Smooth muscle cell (in vitro differentiated cells): ENCODE results near the gene TMEM250. TPM values are rescaled to one million over a fixed set of nuclear protein-coding genes. Genes with fewer than 3 reads are reported as not detected.

Experiments used
- DNase-seq: peaks from one replicate; lab custom pipeline; 2025; ENCODE audit not compliant: unreplicated experiment; lab: John Stamatoyannopoulos, UW
- H2AFZ ChIP-seq: fragments of 200-600 bp; sonication (generic); 2 replicates; pipeline ENCODE4 v1.6.0; 2016; ENCODE audit warnings: antibody characterized with exemption, low read depth, mild to moderate bottlenecking
- H3F3A ChIP-seq: fragments of 200-600 bp; sonication (generic); 2 replicates; pipeline ENCODE4 v1.6.0; 2017; ENCODE audit warnings: antibody characterized with exemption, low read depth
- H3K27ac ChIP-seq: fragments of 200-600 bp; sonication (generic); 2 replicates; pipeline ENCODE4 v1.5.1; 2016; ENCODE audit warnings: low read depth, mild to moderate bottlenecking
- H3K27me3 ChIP-seq: fragments of 200-600 bp; sonication (generic); 2 replicates; pipeline ENCODE4 v1.6.1; 2016; ENCODE audit warnings: low read depth, mild to moderate bottlenecking
- H3K36me3 ChIP-seq: fragments of 200-600 bp; sonication (generic); 2 replicates; pipeline ENCODE4 v1.5.1; 2016; ENCODE audit warnings: low read depth
- H3K4me1 ChIP-seq: fragments of 200-600 bp; sonication (generic); 2 replicates; pipeline ENCODE4 v1.5.1; 2016; ENCODE audit warnings: low read depth
- H3K4me2 ChIP-seq: fragments of 200-600 bp; sonication (generic); 2 replicates; pipeline ENCODE4 v1.6.0; 2016; ENCODE audit warnings: mild to moderate bottlenecking
- H3K4me3 ChIP-seq: fragments of 200-600 bp; sonication (generic); 2 replicates; pipeline ENCODE4 v1.5.1; 2016; ENCODE audit warnings: mild to moderate bottlenecking
- H3K79me2 ChIP-seq: fragments of 200-600 bp; sonication (generic); 2 replicates; pipeline ENCODE4 v1.6.0; 2016; ENCODE audit warnings: low read depth, mild to moderate bottlenecking
- H3K9ac ChIP-seq: fragments of 200-600 bp; sonication (generic); 2 replicates; pipeline ENCODE4 v1.6.0; 2016; ENCODE audit warnings: low read depth
- H3K9me3 ChIP-seq: fragments of 200-600 bp; sonication (generic); replicated peaks from 2 replicates; pipeline ENCODE4 v1.5.1; 2016; ENCODE audit warnings: low read depth
- H4K20me1 ChIP-seq: fragments of 200-600 bp; sonication (generic); 2 replicates; pipeline ENCODE4 v1.6.0; 2016; ENCODE audit warnings: low read depth
- CTCF ChIP-seq: fragments of 200-600 bp; sonication (generic); IDR thresholded peaks from 2 replicates; pipeline ENCODE4 v1.5.1; 2017; ENCODE audit warnings: borderline replicate concordance, mild to moderate bottlenecking, antibody characterized with exemption; ENCODE audit not compliant: insufficient read depth, poor library complexity, severe bottlenecking
- WGBS: methylation state at CpG from one replicate; pipeline ENCODE4 v1.1.7; 2016; ENCODE audit warnings: low lambda C conversion rate; 5-methylcytosine and 5-hydroxymethylcytosine counted together
- polyA plus RNA-seq: library from polyadenylated mRNA; unstranded; fragments of >200 nt; fragmentation: Nextera tagmentation; extraction: Ambion mirVana; gene quantifications from 2 replicates; pipeline ENCODE4 v1.2.1, GENCODE V29; 2016
- total RNA-seq: library from RNA; depleted of rRNA; stranded (reverse); fragments of >200 nt; gene quantifications from 2 replicates; pipeline ENCODE4 v1.2.3, GENCODE V29; 2014

The TMEM250 gene
- total and polyA plus RNA-seq, 2 experiments from 2014 or later = 26.7 to 38.2 TPM

- Histone ChIP-seq H2AFZ (no peak overlapping the region), H3K27ac (no peak overlapping the region), H3K27me3 (no peaks in the 10 kb centered on the region), H3K9ac (no peak overlapping the region), H3K36me3 (no peaks in the 10 kb centered on the region), H3K4me1 (no peaks in the 10 kb centered on the region), H3F3A (no peaks in the 10 kb centered on the region), H3K9me3 (no peaks in the 10 kb centered on the region), H4K20me1 (peaks cover 100% of the 10 kb centered on the region), H3K4me3 (no peak overlapping the region), H3K4me2 (no peak overlapping the region), H3K79me2 (peaks cover 98% of the 10 kb centered on the region)
- TF ChIP-seq CTCF = no peak
- 95% methylated on average over 24 of the region's 24 CpGs for whole genome bisulfite sequencing
- no peak for DNase-seq
These were observed 36.7 kb downstream of the TMEM250 start for GRCh38 chr9:136081826-136082495.

GRCh38 chr9:136081113-136081825 lies 37.4 kb downstream of the TMEM250 start:
- WGBS = 84% methylated on average over 26 of the region's 27 CpGs
- H2AFZ ChIP-seq = no peak overlapping the region
- peaks cover 98% of the 10 kb centered on the region for H4K20me1 ChIP-seq
- H3K4me3 ChIP-seq = no peak overlapping the region
- H3K27ac ChIP-seq = no peak overlapping the region
- H3K36me3 ChIP-seq = no peaks in the 10 kb centered on the region
- no peaks in the 10 kb centered on the region for H3F3A ChIP-seq
- no peak overlapping the region for H3K4me2 ChIP-seq
- no peak for TF ChIP-seq CTCF
- H3K79me2 ChIP-seq = peaks cover 98% of the 10 kb centered on the region
- no peak for DNase-seq
- H3K4me1 ChIP-seq = no peaks in the 10 kb centered on the region
- no peak overlapping the region for H3K9ac ChIP-seq
- H3K9me3 ChIP-seq = no peaks in the 10 kb centered on the region
- H3K27me3 ChIP-seq = no peaks in the 10 kb centered on the region

- Histone ChIP-seq H4K20me1 (peaks cover 98% of the 10 kb centered on the region), H3K4me2 (no peak overlapping the region), H3K9me3 (no peaks in the 10 kb centered on the region), H3K36me3 (no peaks in the 10 kb centered on the region), H3F3A (no peaks in the 10 kb centered on the region), H2AFZ (no peak overlapping the region), H3K79me2 (peaks cover 96% of the 10 kb centered on the region), H3K27me3 (no peaks in the 10 kb centered on the region), H3K9ac (no peak overlapping the region), H3K27ac (no peak overlapping the region), H3K4me1 (no peaks in the 10 kb centered on the region), H3K4me3 (no peak overlapping the region)
- DNase-seq = no peak
- 92% methylated on average over 23 of the region's 23 CpGs for WGBS
- TF ChIP-seq CTCF = no peak
These were observed 38.0 kb downstream of the TMEM250 start for GRCh38 chr9:136080716-136081112.

GRCh38 chr9:136079916-136080246 lies 38.8 kb downstream of the TMEM250 start:
- Histone ChIP-seq H3K4me2 (no peak overlapping the region), H3K9me3 (no peaks in the 10 kb centered on the region), H3K36me3 (no peaks in the 10 kb centered on the region), H3K27me3 (no peaks in the 10 kb centered on the region), H3F3A (no peaks in the 10 kb centered on the region), H3K4me1 (no peaks in the 10 kb centered on the region), H4K20me1 (peaks cover 98% of the 10 kb centered on the region), H3K9ac (no peak overlapping the region), H2AFZ (no peak overlapping the region), H3K27ac (no peak overlapping the region), H3K79me2 (peaks cover 95% of the 10 kb centered on the region), H3K4me3 (no peak overlapping the region)
- no peak for DNase-seq
- TF ChIP-seq CTCF = no peak
- WGBS = 97% methylated on average over 6 of the region's 6 CpGs
